Left hindlimb (tissue), 1 donor: ENCODE measurements around the gene ARHGEF28.

Experiments used
- DNase-seq: peaks from one replicate; pipeline ENCODE4 v3.0.0-alpha.2; 2018

The ARHGEF28 gene

GRCh38 chr5:73867345-73868335 is 241.6 kb downstream of the ARHGEF28 start:
- no peak for DNase-seq

GRCh38 chr5:73883646-73884045 is 257.6 kb downstream of the ARHGEF28 start:
- DNase-seq, result no peak

GRCh38 chr5:73887688-73888087 is 261.7 kb downstream of the ARHGEF28 start:
- no peak for DNase-seq

- DNase-seq, result no peak
Measured at GRCh38 chr5:73890569-73890968, 264.6 kb downstream of the ARHGEF28 start.

- DNase-seq, result no peak
Measured at GRCh38 chr5:73892218-73892617, 266.2 kb downstream of the ARHGEF28 start.

- DNase-seq, result no peak
Measured at GRCh38 chr5:73892806-73893205, 266.8 kb downstream of the ARHGEF28 start.

- no peak for DNase-seq
Measured at GRCh38 chr5:73893813-73894212, 267.8 kb downstream of the ARHGEF28 start.

- no peak for DNase-seq
Measured at GRCh38 chr5:73894860-73895259, 268.9 kb downstream of the ARHGEF28 start.

GRCh38 chr5:73895471-73895870 is 269.5 kb downstream of the ARHGEF28 start:
- no peak for DNase-seq

GRCh38 chr5:73896097-73896496 is 270.1 kb downstream of the ARHGEF28 start:
- no peak for DNase-seq

GRCh38 chr5:73896668-73897067 is 270.7 kb downstream of the ARHGEF28 start:
- DNase-seq, result no peak

GRCh38 chr5:73897893-73898292 is 271.9 kb downstream of the ARHGEF28 start:
- no peak for DNase-seq

- DNase-seq, result no peak
Measured at GRCh38 chr5:73899055-73899454, 273.1 kb downstream of the ARHGEF28 start.

GRCh38 chr5:73899916-73900315 is 273.9 kb downstream of the ARHGEF28 start:
- DNase-seq, result no peak

GRCh38 chr5:73900566-73900965 is 274.6 kb downstream of the ARHGEF28 start:
- no peak for DNase-seq

GRCh38 chr5:73901043-73901442 is 275.0 kb downstream of the ARHGEF28 start:
- no peak for DNase-seq

- no peak for DNase-seq
Measured at GRCh38 chr5:73901455-73901854, 275.5 kb downstream of the ARHGEF28 start.

GRCh38 chr5:73902327-73903051 is 276.5 kb downstream of the ARHGEF28 start:
- DNase-seq, result peak; percentile 57

- DNase-seq, result no peak
Measured at GRCh38 chr5:73903169-73903568, 277.2 kb downstream of the ARHGEF28 start.

- DNase-seq, result no peak
Measured at GRCh38 chr5:73906277-73906676, 280.3 kb downstream of the ARHGEF28 start.

GRCh38 chr5:73907164-73907563 is 281.2 kb downstream of the ARHGEF28 start:
- no peak for DNase-seq

GRCh38 chr5:73908395-73908794 is 282.4 kb downstream of the ARHGEF28 start:
- no peak for DNase-seq

GRCh38 chr5:73908846-73909245 is 282.9 kb downstream of the ARHGEF28 start:
- DNase-seq, result no peak

- no peak for DNase-seq
Measured at GRCh38 chr5:73909474-73909873, 283.5 kb downstream of the ARHGEF28 start.
